GM08714 (cell line): ENCODE measurements around the gene CLASP1.
"Not testable (repeated sequence)": the region's sequence is repeated elsewhere in the genome, so short reads cannot be mapped to it uniquely, and the experiment has no call there.

Experiments
- H3K4me3 ChIP-seq: fragments of 200-500 bp; sonication (Bioruptor generic); 2 replicates; pipeline ENCODE4 v1.5.1; 2014; ENCODE audit warnings: mild to moderate bottlenecking, low read length, inconsistent platforms
- ZNF274 ChIP-seq: IDR thresholded peaks from 2 replicates; pipeline ENCODE4 v1.6.1; 2012; ENCODE audit warnings: mild to moderate bottlenecking, low read depth, low read length

Gene CLASP1

GRCh38 chr2:121562269-121563176 is 86.7 kb downstream of the CLASP1 start:
- no peak for TF ChIP-seq ZNF274
- H3K4me3 ChIP-seq = no peak overlapping the region; the same call in 1 of the 2 replicates

GRCh38 chr2:121561617-121562268 is 87.5 kb downstream of the CLASP1 start:
- no peak overlapping the region for H3K4me3 ChIP-seq
- TF ChIP-seq ZNF274 = no peak

- no peak for TF ChIP-seq ZNF274
- H3K4me3 ChIP-seq = no peak overlapping the region; the same call in 1 of the 2 replicates
Observed at GRCh38 chr2:121558329-121558728, 90.9 kb downstream of the CLASP1 start.

- no peak for TF ChIP-seq ZNF274
- H3K4me3 ChIP-seq = no peak overlapping the region
Observed at GRCh38 chr2:121555008-121555407, 94.3 kb downstream of the CLASP1 start.

GRCh38 chr2:121552477-121553180 is 96.6 kb downstream of the CLASP1 start:
- not testable (repeated sequence) for H3K4me3 ChIP-seq

- TF ChIP-seq ZNF274 = no peak
- H3K4me3 ChIP-seq = no peak overlapping the region
Observed at GRCh38 chr2:121550669-121551068, 98.6 kb downstream of the CLASP1 start.

- no peak for TF ChIP-seq ZNF274
- no peak overlapping the region for H3K4me3 ChIP-seq
Observed at GRCh38 chr2:121547646-121548045, 101.6 kb downstream of the CLASP1 start.

GRCh38 chr2:121545913-121546312 is 103.3 kb downstream of the CLASP1 start:
- H3K4me3 ChIP-seq = no peak overlapping the region
- TF ChIP-seq ZNF274 = no peak

- TF ChIP-seq ZNF274 = no peak
- no peak overlapping the region for H3K4me3 ChIP-seq
Observed at GRCh38 chr2:121545257-121545656, 104.0 kb downstream of the CLASP1 start.

- H3K4me3 ChIP-seq = no peak overlapping the region
- TF ChIP-seq ZNF274 = no peak
Observed at GRCh38 chr2:121541495-121541894, 107.8 kb downstream of the CLASP1 start.

- H3K4me3 ChIP-seq = no peak overlapping the region
Observed at GRCh38 chr2:121539750-121540469, 109.4 kb downstream of the CLASP1 start.

GRCh38 chr2:121536850-121537557 is 112.3 kb downstream of the CLASP1 start:
- no peak overlapping the region for H3K4me3 ChIP-seq
- TF ChIP-seq ZNF274 = no peak

More at GRCh38 chr2:121539750-121540469, 109.4 kb downstream of the CLASP1 start:
- TF ChIP-seq ZNF274 = no peak

GRCh38 chr2:121536347-121536746 is 112.9 kb downstream of the CLASP1 start:
- no peak for TF ChIP-seq ZNF274
- no peak overlapping the region for H3K4me3 ChIP-seq

- no peak overlapping the region for H3K4me3 ChIP-seq
- TF ChIP-seq ZNF274 = no peak
Observed at GRCh38 chr2:121534007-121534406, 115.3 kb downstream of the CLASP1 start.
